Measurements from ENCODE around the gene PICK1.

PICK1 gene

DNA sequence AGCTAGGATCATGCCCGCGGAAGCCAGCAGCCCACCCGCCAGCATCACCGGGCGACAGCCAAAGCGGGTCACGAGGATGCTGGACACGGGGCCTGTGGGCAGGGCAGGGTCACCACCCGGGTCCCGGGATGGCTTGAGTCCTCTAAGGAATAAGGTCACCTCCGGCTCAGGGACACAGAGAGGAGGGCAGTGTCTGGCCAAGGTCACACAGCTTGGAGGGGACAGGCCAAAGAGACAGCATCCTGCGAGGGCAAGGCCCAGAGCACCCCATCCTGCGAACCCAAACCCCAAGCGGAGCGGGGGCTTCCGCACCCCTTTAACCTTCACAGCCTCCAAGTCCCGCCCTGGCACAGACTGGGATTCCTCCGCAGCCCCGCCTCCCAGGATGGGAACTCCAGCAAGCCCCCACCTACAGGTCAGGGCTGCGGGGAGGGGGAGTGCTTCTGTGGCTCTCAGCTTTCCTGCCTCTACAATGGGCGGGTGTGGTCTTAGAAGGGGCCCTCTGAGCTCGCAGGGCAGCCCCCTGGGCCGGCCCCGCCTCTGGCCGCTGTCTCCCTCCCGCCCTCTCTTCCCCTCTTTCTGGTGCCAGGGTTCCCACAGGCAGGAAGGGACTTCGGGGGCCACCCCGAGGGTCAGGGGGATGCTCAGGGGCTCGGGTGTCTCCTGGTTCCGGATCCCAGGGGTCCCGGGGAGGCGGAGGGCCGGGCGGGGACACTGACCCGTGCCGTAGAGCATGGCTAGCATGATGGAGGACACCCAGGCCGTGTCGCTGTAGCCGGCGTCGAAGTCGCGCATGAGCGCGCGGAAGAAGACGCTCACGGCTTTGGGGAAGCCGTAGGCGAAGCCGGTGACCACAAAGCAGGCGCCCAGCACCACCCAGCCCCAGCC lies 25.0 kb downstream of the PICK1 start:
- DNase-seq, result peak; percentile 44
- H3K36me3 Mint-ChIP-seq (ENCODE audit: low read depth), result no peaks in the 10 kb centered on the region
- H3K27me3 Mint-ChIP-seq, result peaks cover 32% of the 10 kb centered on the region
- no peaks in the 10 kb centered on the region for H3K9me3 Mint-ChIP-seq
- H3K4me3 Mint-ChIP-seq, result no peak overlapping the region
- H3K4me1 Mint-ChIP-seq (ENCODE audit: low read depth), result peaks cover 3% of the 10 kb centered on the region
- no peak overlapping the region for H3K27ac Mint-ChIP-seq

DNA sequence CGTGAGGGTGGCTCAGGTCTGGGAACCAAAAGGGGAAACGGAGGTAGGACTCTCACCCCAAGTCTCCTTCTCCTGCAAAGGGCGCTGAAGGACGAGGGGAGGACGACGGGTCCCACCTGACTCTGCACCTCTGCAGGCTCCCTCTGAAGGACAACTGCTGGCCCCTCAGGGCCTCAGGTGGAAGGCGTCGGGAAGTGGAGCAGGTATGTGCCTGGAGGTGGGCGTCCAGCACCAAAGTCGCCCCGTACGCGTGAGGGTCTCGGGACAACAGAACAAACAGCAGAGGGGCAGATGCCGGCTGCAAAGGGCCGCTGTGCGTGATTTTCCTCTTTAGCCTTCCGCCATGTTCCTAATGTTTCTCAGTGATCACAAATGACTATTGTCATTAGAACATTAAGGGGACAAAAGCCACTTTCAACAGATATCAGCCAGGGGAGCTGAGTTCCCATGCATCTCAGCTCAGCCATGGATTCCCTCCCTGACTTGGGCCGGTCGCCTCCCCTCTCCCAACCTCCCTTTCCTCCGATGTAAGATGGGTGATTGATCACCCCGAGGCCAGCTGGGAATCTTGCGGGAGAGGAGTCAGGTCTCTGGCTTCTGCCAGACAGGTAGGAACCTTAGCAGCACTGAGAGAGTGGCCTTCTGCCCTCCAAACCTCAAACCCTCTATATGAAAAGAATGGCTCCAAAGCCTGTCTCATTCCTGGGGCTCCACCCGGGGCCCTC lies 25.9 kb downstream of the PICK1 start:
- Mint-ChIP-seq H3K4me3 (no peak overlapping the region), H3K27me3 (peaks cover 40% of the 10 kb centered on the region), H3K36me3 (ENCODE audit: low read depth) (no peaks in the 10 kb centered on the region)

DNA sequence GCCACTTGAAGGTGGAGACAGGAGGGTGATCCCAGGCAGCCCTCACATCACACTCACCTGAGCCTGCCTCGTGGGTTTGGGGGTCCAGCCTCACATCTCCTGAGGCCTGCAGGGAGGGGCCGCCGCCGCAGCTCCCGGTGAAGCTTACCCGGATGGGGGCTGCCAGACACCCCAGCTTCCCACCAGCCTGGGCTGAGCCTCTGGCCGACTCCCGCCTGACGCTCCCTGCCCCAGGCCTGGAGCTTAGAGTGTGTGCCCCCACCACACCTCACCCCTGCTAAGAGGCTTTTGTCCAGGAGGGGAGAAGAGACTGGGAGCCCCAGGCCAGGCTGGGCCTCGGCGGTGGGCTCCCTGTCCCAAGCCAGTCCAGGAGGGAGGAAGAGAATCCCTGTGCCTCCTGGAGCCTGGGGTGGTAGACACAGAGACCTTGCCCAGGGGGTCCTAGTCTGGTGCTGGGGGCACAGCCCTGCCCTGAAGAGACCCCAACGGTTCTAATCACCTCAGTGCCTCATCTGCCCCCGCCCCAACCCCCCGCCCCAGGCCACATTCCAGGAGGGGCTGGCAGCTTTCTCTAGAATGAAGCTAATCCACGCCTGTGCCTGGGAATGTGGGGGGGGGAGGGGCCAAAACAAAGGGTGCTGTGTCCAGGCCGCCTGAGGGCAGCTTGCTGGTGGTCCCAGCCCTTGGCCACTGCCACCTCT lies 26.9 kb downstream of the PICK1 start, which contains the start of gene SLC16A8:
Gene SLC16A8 (minus strand): TSS at position 254 of the 701 bp plus-strand sequence. CDS start 1,311 bp downstream, outside the sequence.
- Mint-ChIP-seq H3K4me3 (no peak within 1 kb of the TSS), H3K9me3 (no peaks in the 10 kb centered on the region), H3K27me3 (peaks cover 43% of the 10 kb centered on the region), H3K27ac (no peak within 1 kb of the TSS), H3K4me1 (ENCODE audit: low read depth) (peaks cover 3% of the 10 kb centered on the region), H3K36me3 (ENCODE audit: low read depth) (no peaks in the 10 kb centered on the region)
- no peak for DNase-seq

More for the DNA sequence above, 25.9 kb downstream of the PICK1 start:
- Mint-ChIP-seq H3K4me1 (ENCODE audit: low read depth) (peaks cover 3% of the 10 kb centered on the region), H3K9me3 (no peaks in the 10 kb centered on the region), H3K27ac (no peak overlapping the region)
- no peak for DNase-seq

DNA sequence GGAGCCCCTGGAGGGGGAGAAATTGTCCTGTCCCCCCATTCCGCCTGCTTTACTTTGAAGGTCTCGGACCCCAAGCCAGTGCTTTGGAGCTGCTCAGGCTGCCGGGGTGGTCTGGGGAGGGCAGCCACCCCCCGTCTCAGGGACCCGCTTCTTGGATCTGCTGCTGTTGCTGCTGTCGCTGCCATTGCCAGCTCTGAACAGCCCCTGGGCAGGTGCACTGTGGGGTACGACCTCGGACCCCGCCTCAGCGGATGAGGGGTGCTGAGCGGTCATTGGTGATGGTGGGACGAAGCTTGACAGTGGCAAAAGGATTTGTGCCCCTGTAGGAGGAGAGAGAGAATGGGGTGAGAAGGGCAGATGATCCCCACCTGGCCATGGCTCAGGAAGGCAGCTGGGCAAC lies 27.9 kb downstream of the PICK1 start:
- Mint-ChIP-seq H3K27ac (no peak overlapping the region), H3K27me3 (peaks cover 39% of the 10 kb centered on the region), H3K4me3 (no peak overlapping the region), H3K4me1 (ENCODE audit: low read depth) (peaks cover 3% of the 10 kb centered on the region), H3K36me3 (ENCODE audit: low read depth) (no peaks in the 10 kb centered on the region), H3K9me3 (no peaks in the 10 kb centered on the region)
- no peak for DNase-seq

DNA sequence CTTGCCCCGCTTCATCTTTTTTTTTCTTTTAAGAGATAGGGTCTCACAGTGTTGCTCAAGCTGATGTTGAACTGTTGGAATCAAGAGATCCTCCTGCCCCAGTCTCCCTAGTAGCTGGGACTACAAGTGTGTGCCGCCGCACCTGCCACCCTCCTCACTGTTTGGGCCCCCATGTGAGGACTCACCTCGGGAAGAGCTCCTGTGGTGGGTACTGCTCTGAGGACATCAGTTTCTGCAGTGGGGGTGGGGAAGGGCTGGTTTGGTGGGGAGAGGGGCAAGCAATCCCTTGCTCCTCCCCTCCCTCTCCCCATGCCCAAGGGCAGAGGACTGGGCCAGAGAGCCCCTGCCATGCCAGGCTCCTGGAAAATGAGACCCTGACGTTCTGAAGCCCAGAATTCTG lies 28.3 kb downstream of the PICK1 start:
- no peak overlapping the region for H3K4me3 Mint-ChIP-seq
- H3K9me3 Mint-ChIP-seq, result no peaks in the 10 kb centered on the region

DNA sequence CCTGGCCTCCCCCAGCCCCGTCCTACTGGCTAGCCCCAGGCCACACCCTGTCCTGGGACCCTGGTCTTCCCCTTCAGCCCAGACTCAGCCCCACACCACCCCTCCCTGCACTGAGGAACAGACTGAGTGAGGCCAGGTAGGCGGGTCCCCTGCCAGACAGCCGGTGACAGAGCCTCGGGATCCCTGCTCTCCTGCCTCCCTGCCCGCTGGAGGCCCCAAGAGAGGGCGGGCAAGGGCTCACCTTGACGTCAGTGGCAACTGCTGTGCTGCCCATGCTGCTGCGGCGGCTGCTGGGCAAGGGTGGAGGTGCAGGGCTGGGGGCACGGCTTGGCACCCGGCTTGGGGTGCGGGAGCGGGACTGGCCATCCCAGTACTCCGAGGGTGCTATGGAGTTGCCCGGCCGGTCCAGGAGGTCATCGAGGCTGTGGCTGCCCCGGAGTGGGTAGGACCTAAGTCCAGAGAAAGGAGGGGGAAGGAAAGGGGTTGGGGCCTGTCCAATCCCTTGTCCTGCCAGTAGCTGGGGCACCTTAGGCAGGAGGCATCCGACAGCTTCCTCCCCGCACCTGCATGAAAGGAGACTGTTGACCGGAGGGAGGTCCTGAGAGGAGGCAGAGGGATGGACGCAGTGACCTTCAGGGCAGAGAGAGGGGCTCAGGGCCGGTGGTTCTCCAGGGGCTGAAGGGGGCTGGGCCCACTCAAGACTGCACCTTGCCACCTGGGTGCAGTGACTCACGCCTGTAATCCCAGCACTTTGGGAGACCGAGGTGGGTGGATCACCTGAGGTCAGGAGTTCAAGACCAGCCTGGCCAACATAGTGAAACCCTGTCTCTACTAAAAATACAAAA lies 29.0 kb downstream of the PICK1 start:
- no peaks in the 10 kb centered on the region for H3K36me3 Mint-ChIP-seq (ENCODE audit: low read depth)
- H3K27me3 Mint-ChIP-seq, result peaks cover 38% of the 10 kb centered on the region
- no peak for DNase-seq
- no peaks in the 10 kb centered on the region for H3K9me3 Mint-ChIP-seq
- H3K4me3 Mint-ChIP-seq, result no peak overlapping the region
- no peak overlapping the region for H3K27ac Mint-ChIP-seq
- peaks cover 3% of the 10 kb centered on the region for H3K4me1 Mint-ChIP-seq (ENCODE audit: low read depth)

More for the DNA sequence above, 28.3 kb downstream of the PICK1 start:
- Mint-ChIP-seq H3K27me3 (peaks cover 39% of the 10 kb centered on the region), H3K36me3 (ENCODE audit: low read depth) (no peaks in the 10 kb centered on the region), H3K4me1 (ENCODE audit: low read depth) (peaks cover 3% of the 10 kb centered on the region), H3K27ac (no peak overlapping the region)
- no peak for DNase-seq

DNA sequence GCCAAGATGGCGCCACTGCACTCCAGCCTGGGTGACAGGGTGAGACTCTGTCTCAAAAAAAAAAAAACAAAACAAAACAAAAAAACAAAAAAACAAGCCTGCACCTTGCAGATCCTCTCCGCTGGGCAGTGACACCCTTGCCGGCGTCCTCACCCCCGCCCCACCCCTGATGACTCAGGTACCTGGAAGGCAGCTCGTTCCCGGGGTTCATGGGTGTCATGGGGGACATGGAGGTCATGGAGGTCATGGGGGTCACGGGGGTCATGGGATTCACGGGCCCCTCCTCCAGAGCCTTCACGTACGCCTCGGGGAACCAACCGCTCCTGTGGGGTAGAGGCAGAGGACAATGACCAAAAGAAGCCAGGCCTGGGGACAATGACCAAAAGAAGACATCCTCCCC lies 29.7 kb downstream of the PICK1 start:
- H3K9me3 Mint-ChIP-seq, result no peaks in the 10 kb centered on the region
- no peak for DNase-seq
- H3K27ac Mint-ChIP-seq, result no peak overlapping the region
- peaks cover 34% of the 10 kb centered on the region for H3K27me3 Mint-ChIP-seq
- H3K4me1 Mint-ChIP-seq (ENCODE audit: low read depth), result no peaks in the 10 kb centered on the region
- no peaks in the 10 kb centered on the region for H3K36me3 Mint-ChIP-seq (ENCODE audit: low read depth)
- no peak overlapping the region for H3K4me3 Mint-ChIP-seq

DNA sequence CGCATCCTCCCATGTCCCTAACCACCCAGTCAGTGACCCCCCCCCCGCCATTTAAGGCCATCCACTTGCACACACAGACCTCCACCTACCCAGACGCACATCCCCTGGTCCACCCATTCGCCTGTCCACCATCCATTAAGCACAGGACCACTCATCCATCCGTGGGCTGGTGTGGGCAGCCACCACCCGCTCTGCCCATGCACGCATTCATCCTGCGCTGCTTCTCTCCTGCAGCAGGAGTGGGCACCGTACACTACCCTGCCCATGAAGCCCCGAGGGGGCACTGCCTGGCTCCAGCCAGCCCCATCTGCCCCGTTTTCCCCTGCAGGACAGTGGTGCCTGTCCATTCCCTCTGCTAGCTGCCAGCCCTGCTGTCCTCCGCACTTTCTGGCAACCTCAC lies 30.7 kb downstream of the PICK1 start:
- no peaks in the 10 kb centered on the region for H3K9me3 Mint-ChIP-seq
- peaks cover 27% of the 10 kb centered on the region for H3K27me3 Mint-ChIP-seq
- H3K36me3 Mint-ChIP-seq (ENCODE audit: low read depth), result no peaks in the 10 kb centered on the region
- H3K27ac Mint-ChIP-seq, result no peak overlapping the region
- H3K4me3 Mint-ChIP-seq, result no peak overlapping the region
- DNase-seq, result no peak
- no peaks in the 10 kb centered on the region for H3K4me1 Mint-ChIP-seq (ENCODE audit: low read depth)

DNA sequence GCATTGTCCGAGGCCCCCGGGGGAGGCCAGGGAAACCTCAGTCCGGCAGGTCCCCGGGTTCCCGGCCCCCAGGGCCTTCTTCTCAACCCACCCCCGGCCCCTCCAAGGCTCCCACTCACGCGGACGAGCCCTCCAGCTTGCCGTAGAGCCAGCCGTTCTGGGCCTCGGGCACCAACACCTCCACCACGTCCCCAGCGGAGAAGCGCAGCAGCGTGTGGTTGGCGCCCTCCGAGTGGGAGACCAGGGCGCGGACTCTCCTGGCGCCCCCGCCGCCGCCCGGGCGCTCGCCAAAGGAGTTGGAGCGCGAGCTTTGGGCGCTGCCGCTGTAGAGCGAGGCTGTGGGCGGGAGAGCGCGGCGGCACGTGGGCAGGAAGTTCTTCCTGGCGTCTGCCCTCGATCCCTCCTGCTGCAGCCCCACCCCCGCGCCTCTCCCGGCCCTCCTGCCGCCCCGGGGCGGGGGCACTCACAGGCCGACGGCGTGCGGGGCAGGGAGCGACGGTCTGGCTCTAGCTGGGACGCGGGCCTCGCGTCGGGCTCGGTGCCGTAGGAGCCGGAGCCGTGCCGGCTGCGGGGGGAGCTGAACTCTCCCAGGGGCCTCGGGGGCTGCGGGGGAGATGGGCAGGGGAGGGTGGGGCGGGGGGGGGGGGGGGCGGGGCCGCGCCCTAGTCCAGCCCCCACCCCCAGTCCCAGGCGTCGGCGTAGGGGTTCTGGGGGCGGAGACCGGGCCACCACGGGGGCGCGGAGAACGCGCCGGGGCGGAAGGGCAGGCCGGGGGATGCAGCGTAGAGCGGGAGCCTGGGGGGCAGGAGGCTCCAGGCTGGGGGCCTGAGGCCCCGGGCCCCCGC lies 31.6 kb downstream of the PICK1 start:
- no peak overlapping the region for H3K27ac Mint-ChIP-seq

DNA sequence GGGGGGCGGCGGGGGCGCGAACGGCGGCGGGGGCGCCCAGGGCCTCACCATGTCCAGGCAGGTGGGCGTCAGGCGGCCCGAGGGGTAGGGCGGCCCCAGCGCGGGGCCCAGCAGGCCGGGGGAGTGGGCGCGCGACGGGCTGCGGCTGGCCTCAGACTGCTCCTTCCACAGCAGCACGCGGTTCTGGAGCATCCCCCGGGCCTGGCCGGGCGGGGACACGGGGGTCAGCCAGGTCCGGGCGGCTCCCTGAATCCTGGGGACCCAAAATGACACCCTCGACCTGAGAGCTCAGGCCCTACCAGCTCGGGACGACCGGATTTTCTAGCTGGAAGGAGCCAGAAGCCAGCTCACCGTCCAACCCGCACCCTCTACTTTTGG lies 32.3 kb downstream of the PICK1 start:
- no peak overlapping the region for H3K4me3 Mint-ChIP-seq
- peaks cover 4% of the 10 kb centered on the region for H3K36me3 Mint-ChIP-seq (ENCODE audit: low read depth)
- H3K27me3 Mint-ChIP-seq, result peaks cover 21% of the 10 kb centered on the region
- H3K27ac Mint-ChIP-seq, result no peak overlapping the region
- DNase-seq, result no peak
- H3K9me3 Mint-ChIP-seq, result no peaks in the 10 kb centered on the region
- H3K4me1 Mint-ChIP-seq (ENCODE audit: low read depth), result no peaks in the 10 kb centered on the region

More for the DNA sequence above, 31.6 kb downstream of the PICK1 start:
- Mint-ChIP-seq H3K27me3 (peaks cover 21% of the 10 kb centered on the region), H3K9me3 (no peaks in the 10 kb centered on the region), H3K36me3 (ENCODE audit: low read depth) (peaks cover 2% of the 10 kb centered on the region), H3K4me1 (ENCODE audit: low read depth) (no peaks in the 10 kb centered on the region), H3K4me3 (no peak overlapping the region)
- DNase-seq, result no peak

DNA sequence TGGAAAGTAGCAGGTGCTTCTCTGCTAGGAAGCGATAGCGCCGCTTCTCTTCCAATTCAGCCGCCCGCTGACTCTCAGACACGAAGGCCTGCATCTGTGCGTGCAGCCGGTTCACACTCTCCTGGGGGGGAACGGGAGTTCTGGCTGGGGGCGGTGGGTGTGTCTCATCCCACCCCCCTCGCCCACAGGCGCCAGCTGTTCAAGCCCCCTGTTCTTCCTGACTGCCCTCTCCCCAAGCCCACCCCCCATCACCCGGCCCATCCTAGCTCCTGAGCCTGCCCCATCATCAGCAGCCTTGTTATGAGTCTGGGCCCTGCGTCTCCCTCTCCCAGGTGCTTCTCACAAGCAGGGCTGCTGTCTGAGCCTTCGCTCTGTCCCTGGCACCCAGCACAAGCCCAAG lies 39.9 kb downstream of the PICK1 start:
- Mint-ChIP-seq H3K27ac (no peak overlapping the region), H3K9me3 (no peaks in the 10 kb centered on the region), H3K4me1 (ENCODE audit: low read depth) (no peaks in the 10 kb centered on the region), H3K36me3 (ENCODE audit: low read depth) (peaks cover 5% of the 10 kb centered on the region), H3K27me3 (no peaks in the 10 kb centered on the region), H3K4me3 (no peak overlapping the region)
- DNase-seq, result no peak

DNA sequence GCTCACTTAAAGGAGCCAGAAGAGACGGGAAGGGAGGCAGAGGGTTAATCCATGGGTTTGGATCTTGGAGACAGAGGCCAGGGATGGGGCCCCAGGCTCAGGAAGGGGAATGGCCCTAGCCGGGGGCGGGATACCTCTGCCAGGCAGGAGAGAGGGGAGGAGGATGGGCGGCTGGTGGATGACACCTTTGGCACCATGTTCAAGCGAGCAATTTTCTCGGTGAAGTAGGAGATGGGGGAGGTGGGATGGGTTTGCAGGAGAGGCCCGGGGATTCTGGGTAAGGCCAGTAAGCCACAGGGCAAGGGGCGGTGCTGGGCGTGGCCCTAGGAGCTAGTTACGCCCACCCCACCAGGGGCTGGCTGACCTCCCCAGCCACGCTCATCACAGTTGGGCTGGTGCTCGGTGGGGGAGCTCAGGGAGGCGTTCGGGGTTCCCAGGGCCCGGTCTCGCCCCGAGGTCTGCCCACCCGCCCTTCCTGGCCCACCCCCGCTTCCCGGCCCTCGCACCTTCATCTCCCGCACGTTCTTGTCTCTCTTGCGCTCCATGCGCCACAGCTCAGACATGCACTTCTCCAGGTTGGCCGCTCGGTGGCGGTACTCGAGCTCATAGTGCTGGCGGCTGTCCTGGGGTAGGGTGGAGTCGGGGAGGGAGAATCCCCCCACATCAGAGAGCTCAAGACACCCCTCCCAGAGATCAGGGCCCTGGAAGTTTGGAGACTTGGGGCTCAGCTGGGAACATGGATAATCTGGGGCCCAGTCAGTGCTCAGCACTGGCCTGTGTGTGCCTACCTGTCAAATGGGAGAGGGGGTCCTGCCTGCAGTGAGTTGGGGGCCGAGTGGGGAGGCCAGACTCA lies 40.6 kb downstream of the PICK1 start:
- no peak for DNase-seq
- Mint-ChIP-seq H3K9me3 (no peaks in the 10 kb centered on the region), H3K4me1 (ENCODE audit: low read depth) (no peaks in the 10 kb centered on the region), H3K27me3 (no peaks in the 10 kb centered on the region), H3K4me3 (no peak overlapping the region), H3K27ac (no peak overlapping the region), H3K36me3 (ENCODE audit: low read depth) (peaks cover 5% of the 10 kb centered on the region)
